Urinary bladder (tissue), 4 donors: ENCODE data around the gene PRIM2. TPM values are rescaled to one million over a fixed set of nuclear protein-coding genes. Genes with fewer than 3 reads are reported as not detected.
"Not testable (repeated sequence)": the region's sequence is repeated elsewhere in the genome, so short reads cannot be mapped to it uniquely, and the experiment has no call there.

Experiments
- DNase-seq: peaks from one replicate; pipeline ENCODE4 v3.0.0-alpha.2; 2015; ENCODE audit errors: extremely low spot score
- H3K27ac ChIP-seq: one replicate; pipeline ENCODE4 v1.5.1; 2013; ENCODE audit warnings: low read depth, mild to moderate bottlenecking, moderate library complexity
- H3K36me3 ChIP-seq: one replicate; pipeline ENCODE4 v1.6.1; 2013; ENCODE audit warnings: mild to moderate bottlenecking, moderate library complexity; ENCODE audit not compliant: insufficient read depth
- H3K4me1 ChIP-seq: one replicate; pipeline ENCODE4 v1.6.1; 2013; ENCODE audit warnings: mild to moderate bottlenecking, moderate library complexity; ENCODE audit not compliant: insufficient read depth
- H3K4me3 ChIP-seq: one replicate; pipeline ENCODE4 v1.5.1; 2013; ENCODE audit warnings: low read depth, low read length
- WGBS: extraction: QIAGEN DNeasy Blood & Tissue Kit; methylation state at CpG from one replicate; pipeline ENCODE4 v1.1.7; 2013; 5-methylcytosine and 5-hydroxymethylcytosine counted together
- polyA plus RNA-seq: library from polyadenylated mRNA; stranded (reverse); fragments of 200-250 nt; gene quantifications from one replicate; pipeline ENCODE4 v1.2.3, GENCODE V29; 2013
- total RNA-seq: library from RNA; depleted of rRNA; stranded (reverse); fragments of >200 nt; gene quantifications from one replicate; pipeline ENCODE4 v1.2.3, GENCODE V29; 2014
- donor health status: healthy with polysubstance abuse.
- donor health status: healthy.

The PRIM2 gene
- total and polyA plus RNA-seq, 2 donors, result 6.9 to 42.7 TPM

DNA sequence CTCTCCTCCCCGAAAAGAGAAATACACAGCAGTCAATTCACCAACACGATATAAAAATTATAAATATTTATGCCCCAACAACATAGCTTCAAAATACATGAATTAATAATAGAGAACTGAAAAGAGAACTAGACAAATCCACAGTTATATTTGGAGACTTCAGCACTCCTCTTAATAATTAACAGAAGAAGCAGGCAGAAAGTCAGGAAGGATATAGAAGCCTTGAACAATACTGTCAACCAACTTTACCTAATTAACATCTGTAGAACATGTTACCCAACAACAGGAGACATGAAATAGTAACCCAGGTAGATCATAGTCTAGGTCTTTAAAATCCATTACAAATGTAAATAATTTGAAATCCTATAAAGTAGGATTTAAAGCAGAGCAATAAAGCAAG lies 293.2 kb downstream of the PRIM2 start:
- not testable (repeated sequence) for H3K4me1 ChIP-seq, DNase-seq, H3K27ac ChIP-seq, H3K36me3 ChIP-seq, H3K4me3 ChIP-seq
- 83% methylated on average over 1 of the region's 2 CpGs for WGBS

DNA sequence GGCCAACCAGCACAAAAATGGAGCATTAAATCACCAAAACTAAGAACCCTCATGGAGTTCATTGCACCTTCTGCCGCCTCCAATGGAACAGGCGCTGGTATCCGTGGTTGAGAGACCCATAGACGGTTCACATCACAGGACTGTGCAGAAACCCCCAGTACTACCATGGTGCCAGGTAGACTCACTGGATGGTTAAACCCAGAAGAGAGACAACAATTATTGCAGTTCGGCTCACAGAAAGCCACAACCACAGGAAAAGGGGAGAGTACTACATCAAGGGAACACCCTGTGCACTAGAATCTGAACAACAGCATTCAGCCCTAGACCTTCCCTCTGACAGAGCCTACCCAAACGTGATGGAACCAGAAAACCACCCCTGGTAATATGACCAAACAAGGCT lies 301.5 kb downstream of the PRIM2 start:
- not testable (repeated sequence) for DNase-seq, H3K36me3 ChIP-seq, H3K4me3 ChIP-seq, H3K27ac ChIP-seq, H3K4me1 ChIP-seq
- 92% methylated on average over 6 of the region's 6 CpGs for WGBS

DNA sequence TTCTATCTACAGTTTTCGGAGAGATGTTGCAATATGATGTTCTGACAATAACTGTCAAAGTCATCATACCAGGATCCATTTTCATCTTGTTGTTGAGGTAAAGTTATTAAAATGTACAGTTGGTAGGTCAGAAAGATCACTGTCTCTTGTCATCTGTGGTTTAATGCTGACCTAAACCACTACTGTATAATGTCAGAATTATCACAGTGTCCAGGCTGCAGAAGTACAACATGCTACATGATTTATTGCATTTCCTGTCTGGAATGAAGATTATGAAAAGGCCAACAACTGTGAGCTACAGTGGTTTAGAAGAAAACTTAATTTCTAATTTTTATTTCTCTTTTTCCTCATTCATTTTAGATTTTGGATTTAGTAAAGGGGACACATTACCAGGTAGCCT lies 314.3 kb downstream of the PRIM2 start:
- not testable (repeated sequence) for H3K36me3 ChIP-seq

DNA sequence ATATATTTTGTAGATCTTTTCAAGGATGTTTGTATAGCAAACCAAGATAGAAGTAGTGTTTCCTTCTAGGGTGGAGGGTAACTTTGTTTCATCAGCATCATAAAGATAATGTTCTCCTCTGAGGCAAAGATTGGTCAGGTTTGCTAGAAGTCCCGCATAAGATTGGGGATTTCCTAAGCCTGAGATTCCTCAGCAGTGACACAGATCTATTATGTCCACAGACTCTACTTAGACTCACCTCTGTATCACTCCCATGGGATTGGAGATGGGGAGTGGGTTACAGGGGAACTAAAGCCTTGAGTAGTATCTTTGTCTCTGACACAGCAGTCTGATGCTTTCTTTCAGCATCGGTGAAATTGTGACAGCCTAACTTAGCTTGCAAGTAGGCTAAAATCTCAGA lies 341.1 kb downstream of the PRIM2 start:
- H3K4me1 ChIP-seq, DNase-seq, H3K27ac ChIP-seq, H3K4me3 ChIP-seq, H3K36me3 ChIP-seq: not testable (repeated sequence)
- WGBS, result 43% methylated on average over 2 of the region's 2 CpGs

More for the DNA sequence above, 314.3 kb downstream of the PRIM2 start:
- not testable (repeated sequence) for H3K4me1 ChIP-seq, H3K4me3 ChIP-seq, DNase-seq, H3K27ac ChIP-seq
- WGBS, result 93% methylated on average over 1 of the region's 1 CpG

DNA sequence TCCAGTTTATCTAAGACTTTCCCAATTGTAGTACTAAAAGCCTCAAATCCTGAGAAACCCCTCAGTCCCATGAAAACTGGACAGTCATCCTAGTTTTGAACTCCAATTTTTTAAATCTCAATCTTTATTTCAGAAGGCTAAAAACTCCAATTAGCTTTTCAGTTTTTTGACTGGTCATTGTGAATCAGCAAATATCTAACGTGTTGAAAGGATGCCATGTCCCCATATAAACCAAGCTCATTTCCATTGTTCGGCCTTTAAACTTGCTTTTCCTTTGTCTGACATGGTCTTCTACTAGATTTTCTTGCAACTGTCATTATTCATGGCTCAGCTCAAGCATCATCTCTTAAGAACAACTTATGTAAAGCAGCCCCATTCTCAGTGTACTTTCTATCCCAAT lies 342.4 kb downstream of the PRIM2 start:
- DNase-seq, result not testable (repeated sequence)

DNA sequence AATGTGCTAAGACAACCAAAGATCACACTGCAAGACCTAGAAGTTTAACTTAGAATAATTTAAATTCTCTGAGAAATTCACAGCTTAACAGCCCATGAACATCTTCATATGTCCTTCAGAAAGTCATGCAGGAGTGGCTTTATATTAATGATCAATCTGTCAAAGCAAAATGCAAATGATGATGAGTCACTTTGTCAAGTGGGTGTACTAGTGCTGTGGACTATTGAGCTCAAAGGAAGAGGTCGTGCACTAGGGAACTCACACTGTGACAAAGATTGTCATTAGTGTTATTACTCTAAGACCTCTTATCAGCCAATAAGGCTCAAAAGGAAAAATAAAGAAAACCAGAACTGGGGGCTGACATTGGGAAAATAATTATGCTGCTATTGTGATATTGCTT lies 343.5 kb downstream of the PRIM2 start:
- WGBS, result 86% methylated on average over 1 of the region's 1 CpG

More for the DNA sequence above, 342.4 kb downstream of the PRIM2 start:
- WGBS, result 83% methylated on average over 2 of the region's 2 CpGs
- H3K27ac ChIP-seq, H3K4me1 ChIP-seq, H3K36me3 ChIP-seq, H3K4me3 ChIP-seq: not testable (repeated sequence)

DNA sequence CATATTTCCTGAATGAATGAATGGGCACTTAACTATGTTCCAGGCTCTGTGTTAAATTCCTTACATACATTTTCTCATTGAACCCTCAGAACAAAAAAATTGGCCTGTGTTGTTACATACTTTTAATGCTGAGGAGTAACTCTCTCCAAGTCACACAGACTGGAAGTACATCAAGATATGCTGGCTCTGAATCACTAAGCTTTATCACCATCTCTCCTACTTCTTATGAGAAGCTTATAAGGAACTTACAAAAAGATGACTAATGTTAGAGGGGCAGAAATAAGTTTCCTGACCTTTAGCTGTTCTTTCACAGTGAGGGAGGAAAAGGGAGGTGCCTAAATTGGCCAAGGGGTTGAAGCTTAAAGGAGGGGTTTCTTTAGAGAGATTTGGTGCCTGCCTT lies 350.7 kb downstream of the PRIM2 start:
- H3K36me3 ChIP-seq, H3K27ac ChIP-seq, H3K4me3 ChIP-seq, DNase-seq, H3K4me1 ChIP-seq: not testable (repeated sequence)

More for the DNA sequence above, 343.5 kb downstream of the PRIM2 start:
- not testable (repeated sequence) for H3K27ac ChIP-seq, H3K36me3 ChIP-seq, H3K4me1 ChIP-seq, DNase-seq, H3K4me3 ChIP-seq

DNA sequence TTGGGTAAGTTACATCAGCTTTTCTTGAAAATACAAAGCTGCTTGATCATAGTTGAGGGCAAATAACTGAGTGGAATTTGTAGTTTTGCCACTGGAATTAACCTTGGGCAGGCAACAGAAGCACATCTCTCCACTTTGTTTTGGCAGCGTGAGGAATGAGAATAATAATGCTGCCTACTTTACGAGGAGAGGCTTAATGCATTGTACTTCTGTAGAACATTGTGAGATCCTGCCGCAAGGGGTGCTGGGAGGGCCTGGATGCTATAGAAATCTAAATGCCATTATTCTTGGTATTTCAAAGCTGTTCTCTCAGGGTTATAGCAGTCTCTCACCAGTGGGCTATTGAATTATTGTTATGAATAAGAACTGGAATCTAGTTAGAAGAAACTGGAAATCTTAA lies 353.8 kb downstream of the PRIM2 start:
- H3K36me3 ChIP-seq, result not testable (repeated sequence)

DNA sequence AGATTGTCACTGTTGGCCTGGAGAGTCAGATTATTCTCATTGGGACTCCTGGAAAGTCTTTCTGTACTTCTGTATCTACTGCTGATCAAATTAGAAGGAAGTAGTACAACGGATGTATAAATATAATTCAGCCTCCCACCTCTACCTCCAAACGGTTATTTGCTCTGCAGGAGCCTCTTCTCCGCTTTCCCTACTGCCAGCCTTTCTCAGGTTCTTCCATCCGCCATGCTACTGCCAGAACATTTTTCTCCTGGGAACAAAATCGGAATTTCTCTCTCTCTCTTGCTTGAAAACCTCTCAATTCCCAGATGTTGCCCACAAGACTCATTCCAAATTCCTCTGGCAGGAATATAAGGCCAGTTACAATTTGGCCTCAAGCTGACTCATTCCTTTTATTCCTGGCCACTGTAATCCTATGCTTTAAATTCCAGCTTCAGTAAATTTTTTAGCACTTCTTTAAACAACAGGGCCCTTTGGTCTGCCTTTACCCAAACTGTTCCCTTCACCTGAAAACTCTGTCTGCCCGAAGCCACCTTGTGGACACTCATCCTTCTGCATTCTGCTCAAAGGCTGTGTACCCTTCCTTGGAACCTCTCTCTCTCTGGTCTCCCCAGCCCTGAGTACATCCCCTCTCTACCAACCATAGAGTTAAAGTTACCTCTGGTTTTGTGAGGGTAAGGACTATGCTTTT lies 354.7 kb downstream of the PRIM2 start:
- H3K4me3 ChIP-seq, H3K36me3 ChIP-seq, H3K27ac ChIP-seq, DNase-seq, H3K4me1 ChIP-seq: not testable (repeated sequence)
- 74% methylated on average over 6 of the region's 6 CpGs for WGBS

More for the DNA sequence above, 353.8 kb downstream of the PRIM2 start:
- H3K4me1 ChIP-seq, DNase-seq, H3K27ac ChIP-seq, H3K4me3 ChIP-seq: not testable (repeated sequence)
- 70% methylated on average over 3 of the region's 3 CpGs for WGBS

DNA sequence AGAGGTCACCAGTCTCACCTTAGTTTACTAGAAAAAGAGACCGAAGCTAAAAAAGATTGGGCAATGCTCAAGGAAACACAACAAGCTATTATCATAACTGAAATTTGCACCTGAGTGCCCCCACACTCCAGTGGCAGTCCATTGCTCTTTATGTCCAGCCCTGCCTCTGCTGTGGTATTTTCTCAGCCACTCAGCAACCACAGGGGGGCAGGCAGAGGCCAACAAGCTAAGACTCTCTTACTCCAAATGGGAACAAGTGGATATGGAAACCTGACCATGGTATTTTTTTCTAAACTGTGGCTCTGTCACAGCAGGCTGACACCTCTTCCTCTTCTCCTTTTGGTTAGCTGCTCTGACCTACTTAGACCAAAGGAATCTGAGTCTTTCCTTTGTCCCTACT lies 355.9 kb downstream of the PRIM2 start:
- H3K27ac ChIP-seq, H3K36me3 ChIP-seq, H3K4me3 ChIP-seq, DNase-seq, H3K4me1 ChIP-seq: not testable (repeated sequence)
- WGBS, result 86% methylated on average over 1 of the region's 1 CpG

DNA sequence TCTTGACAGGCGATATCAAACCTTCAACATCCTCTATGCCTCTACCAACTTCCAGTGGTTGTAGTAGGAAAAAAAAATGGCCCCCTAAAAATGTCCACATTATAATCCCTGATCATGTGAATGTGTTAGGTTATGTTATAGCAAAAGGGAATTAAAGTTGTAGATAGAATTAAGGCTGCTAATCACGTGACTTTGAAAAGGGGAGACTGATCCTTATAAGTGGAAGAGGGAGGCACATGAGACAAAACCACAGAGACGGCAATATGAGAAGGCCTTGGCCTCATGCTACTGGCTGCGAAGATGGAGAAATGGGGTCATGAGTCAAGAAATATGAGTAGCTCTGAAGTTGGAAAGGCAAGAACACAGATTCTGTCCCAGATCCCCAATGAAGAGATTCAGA lies 358.0 kb downstream of the PRIM2 start:
- 84% methylated on average over 4 of the region's 4 CpGs for WGBS
- not testable (repeated sequence) for H3K36me3 ChIP-seq, H3K4me3 ChIP-seq, H3K27ac ChIP-seq, DNase-seq, H3K4me1 ChIP-seq

DNA sequence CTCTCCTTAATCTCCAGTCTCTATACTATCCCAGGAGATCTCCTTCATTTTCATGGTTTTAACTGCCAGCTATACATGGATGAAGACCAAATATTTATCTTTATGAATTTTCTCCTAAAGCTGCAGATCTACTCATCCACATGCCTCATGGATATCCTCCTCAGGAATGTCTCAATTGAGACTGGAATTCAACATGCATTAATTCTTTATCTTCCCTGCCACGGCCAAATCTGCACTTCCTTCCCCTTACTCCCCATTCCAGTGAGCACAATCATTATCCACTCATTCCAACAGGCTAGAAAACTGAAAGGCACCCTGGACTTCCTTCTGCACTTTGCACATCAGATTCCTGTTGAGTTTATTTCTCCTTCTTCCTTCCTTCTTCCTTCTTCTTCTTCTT lies 379.0 kb downstream of the PRIM2 start:
- H3K36me3 ChIP-seq, H3K27ac ChIP-seq, H3K4me1 ChIP-seq, H3K4me3 ChIP-seq, DNase-seq: not testable (repeated sequence)
- 38% methylated on average over 1 of the region's 1 CpG for WGBS
